GM10248 (cell line): ENCODE results near the gene KLHL6.
A peak's percentile ranks its signal among the peaks of the same experiment; 100 is the strongest.
"Not testable (repeated sequence)": the region's sequence is repeated elsewhere in the genome, so short reads cannot be mapped to it uniquely, and the experiment has no call there.

Experiments
- CTCF ChIA-PET: fragments of 300-600 bp; sonication (Branson Sonifier 250); formaldehyde crosslinking; extraction: SDS; loops from one replicate; lab custom pipeline; 2021; ENCODE audit warnings: antibody characterized with exemption; lab: Yijun Ruan, JAX
- POLR2A ChIA-PET: fragments of 350-650 bp; sonication (Branson Sonifier 250); formaldehyde crosslinking; extraction: SDS; loops from one replicate; lab custom pipeline; 2020; ENCODE audit warnings: antibody characterized with exemption; lab: Yijun Ruan, JAX
- DNase-seq: peaks from one replicate; pipeline ENCODE4 v3.0.0; 2012; ENCODE audit errors: extremely low spot score
- TF ChIP-seq, protein P1 (sequence below): IDR thresholded peaks from 2 replicates; pipeline ENCODE4 v1.5.1; 2012; ENCODE audit warnings: mild to moderate bottlenecking, low read depth; ENCODE audit errors: extremely low read depth, missing control alignments, control extremely low read depth

KLHL6 gene

DNA sequence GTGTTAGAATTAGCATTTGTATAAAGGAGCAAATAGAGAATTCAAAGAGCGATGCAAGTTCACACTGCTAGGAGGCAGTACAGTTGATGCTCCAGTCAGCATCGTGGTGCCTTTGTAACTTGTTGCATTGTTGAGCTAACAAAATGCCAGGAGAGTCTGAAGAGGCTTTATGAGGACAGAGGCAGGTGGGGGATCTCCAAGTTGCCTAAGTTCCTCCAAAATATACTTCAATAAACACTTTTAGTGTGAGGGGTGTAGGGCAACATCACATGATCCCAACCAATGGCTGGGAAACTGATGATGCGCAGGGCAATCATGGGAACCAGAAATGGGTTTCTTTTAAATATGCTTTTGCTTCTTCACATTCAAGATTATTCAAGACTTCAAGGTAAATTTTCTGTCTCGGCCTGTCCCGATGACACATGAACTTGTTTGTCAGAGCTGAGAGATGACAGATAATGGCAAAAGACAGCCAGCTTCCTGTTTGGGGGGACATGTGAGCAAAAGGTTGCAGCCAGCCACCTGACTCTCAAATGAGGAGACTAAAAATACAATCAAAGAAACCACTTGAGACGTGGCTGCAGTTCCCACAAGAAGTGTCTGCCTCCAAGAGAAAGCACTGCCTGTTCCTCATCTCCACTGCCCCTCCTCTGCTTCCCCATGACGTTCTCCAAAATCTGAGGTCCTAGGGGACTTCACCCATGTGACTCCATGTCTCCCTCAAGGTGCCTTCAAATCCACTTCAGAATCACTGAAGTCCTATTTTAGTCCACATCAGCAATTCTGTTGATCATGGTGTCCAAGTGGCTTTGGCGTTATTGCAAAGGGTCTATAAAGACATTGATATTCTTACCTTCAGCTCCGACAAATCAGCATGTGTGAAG is 39.3 kb downstream of the KLHL6 start:
- TF ChIP-seq, protein P1, sequence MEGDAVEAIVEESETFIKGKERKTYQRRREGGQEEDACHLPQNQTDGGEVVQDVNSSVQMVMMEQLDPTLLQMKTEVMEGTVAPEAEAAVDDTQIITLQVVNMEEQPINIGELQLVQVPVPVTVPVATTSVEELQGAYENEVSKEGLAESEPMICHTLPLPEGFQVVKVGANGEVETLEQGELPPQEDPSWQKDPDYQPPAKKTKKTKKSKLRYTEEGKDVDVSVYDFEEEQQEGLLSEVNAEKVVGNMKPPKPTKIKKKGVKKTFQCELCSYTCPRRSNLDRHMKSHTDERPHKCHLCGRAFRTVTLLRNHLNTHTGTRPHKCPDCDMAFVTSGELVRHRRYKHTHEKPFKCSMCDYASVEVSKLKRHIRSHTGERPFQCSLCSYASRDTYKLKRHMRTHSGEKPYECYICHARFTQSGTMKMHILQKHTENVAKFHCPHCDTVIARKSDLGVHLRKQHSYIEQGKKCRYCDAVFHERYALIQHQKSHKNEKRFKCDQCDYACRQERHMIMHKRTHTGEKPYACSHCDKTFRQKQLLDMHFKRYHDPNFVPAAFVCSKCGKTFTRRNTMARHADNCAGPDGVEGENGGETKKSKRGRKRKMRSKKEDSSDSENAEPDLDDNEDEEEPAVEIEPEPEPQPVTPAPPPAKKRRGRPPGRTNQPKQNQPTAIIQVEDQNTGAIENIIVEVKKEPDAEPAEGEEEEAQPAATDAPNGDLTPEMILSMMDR: peak; percentile 19
- DNase-seq: peak; percentile 59
- CTCF ChIA-PET: interaction anchor here (0.9 to 2.5 kb wide), 9 partner anchors 10 to 44 kb away, joined by 3 to 9 read pairs (median 4); no protein-coding TSS in a partner anchor
- POLR2A ChIA-PET: interaction anchor here (0.6 to 1.8 kb wide), 4 partner anchors 18 to 40 kb away, joined by 3 to 5 read pairs (median 4); partner anchors contain the start of gene KLHL6

DNA sequence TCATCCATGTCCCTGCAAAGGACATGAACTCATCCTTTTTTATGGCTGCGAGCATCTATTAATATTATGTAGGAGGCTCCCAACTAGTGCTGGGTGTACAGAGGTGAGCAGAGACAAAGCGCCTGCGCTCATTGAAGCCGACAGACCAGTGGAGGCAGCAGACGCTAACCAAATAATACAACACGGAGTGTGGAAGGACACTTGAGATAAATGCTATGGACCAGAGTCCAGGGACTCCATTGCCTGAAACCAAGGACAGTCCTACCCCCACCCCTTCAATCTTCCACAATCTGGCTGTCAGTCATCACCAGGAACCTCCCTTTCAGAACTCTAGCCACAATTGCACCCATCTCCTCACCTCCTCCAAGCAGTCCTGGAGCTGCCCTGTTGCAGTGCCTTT is 41.5 kb downstream of the KLHL6 start:
- DNase-seq: no peak
- TF ChIP-seq, protein P1: no peak
- ChIA-PET POLR2A (no interaction called here), CTCF (interaction anchor here (0.7 to 1.4 kb wide), 3 partner anchors 11 to 20 kb away, joined by 3 to 4 read pairs (median 3); no protein-coding TSS in a partner anchor)

DNA sequence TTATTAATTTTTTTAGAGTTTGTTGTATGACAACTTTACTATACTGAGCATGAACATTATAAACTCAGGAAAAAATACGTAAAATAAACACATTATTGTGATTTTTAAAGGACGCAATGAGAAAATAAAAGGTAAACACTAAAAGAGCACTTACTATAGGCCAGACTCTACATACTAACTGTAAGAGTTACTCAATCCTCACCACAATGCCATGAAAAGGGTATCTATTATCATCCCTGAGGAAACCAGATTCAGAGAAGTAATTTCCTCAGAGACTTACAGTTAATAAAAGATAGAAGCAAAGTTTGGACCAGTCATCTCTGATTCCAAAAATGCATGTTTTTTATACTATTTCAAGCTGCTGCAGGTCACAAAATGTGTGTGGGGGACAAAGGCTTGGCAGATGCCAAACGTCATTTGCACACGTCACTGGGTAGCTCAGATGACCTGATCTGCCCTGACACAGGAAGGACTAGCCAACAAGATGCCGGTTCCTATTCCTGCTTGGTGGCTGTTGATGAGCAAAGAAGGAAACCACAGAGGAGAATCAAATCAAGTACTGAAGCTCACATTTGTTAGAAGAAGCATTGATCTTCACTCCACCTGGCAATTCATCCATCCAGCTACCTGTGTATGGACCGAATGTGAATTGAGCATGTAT is 42.3 kb downstream of the KLHL6 start:
- no peak for DNase-seq
- TF ChIP-seq, protein P1: no peak
- CTCF ChIA-PET: interaction anchor here (1.2 kb wide), 1 partner anchor 19 kb away, joined by 4 read pairs; no protein-coding TSS in a partner anchor
- POLR2A ChIA-PET: interaction anchor here (0.7 kb wide), 1 partner anchor 23 kb away, joined by 3 read pairs; no protein-coding TSS in a partner anchor

DNA sequence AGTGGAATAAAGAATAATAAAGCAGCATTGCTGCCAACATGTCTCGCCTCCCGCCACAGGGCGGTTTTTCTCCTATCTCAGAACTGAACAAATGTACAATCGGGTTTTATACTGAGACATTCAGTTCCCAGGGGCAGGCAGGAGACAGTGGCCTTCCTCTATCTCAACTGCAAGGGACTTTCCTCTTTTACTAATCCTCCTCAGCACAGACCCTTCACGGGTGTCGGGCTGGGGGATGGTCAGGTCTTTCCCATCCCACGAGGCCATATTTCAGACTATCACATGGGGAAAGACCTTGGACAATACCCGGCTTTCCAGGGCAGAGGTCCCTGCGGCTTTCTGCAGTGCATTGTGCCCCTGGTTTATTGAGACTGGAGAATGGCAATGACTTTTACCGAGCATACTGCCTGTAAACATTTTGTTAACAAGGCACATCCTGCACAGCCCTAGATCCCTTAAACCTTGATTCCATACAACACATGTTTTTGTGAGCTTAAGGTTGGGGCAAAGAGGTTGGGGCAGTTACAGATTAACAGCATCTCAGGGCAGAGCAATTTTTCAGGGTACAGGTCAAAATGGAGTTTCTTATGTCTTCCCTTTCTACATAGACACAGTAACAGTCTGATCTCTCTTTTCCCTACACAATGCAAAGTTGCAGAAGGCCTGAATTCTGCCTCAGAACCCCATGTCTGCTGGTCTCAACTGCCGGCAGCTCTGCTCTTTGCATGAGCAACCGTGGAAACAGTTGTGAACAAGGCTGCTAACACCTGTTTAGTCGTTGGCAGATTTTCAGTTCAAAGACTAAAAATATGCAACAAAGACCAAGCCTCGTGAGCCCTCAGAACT is 44.0 kb downstream of the KLHL6 start:
- POLR2A ChIA-PET, CTCF ChIA-PET: not testable (repeated sequence)
- DNase-seq: peak; percentile 37

DNA sequence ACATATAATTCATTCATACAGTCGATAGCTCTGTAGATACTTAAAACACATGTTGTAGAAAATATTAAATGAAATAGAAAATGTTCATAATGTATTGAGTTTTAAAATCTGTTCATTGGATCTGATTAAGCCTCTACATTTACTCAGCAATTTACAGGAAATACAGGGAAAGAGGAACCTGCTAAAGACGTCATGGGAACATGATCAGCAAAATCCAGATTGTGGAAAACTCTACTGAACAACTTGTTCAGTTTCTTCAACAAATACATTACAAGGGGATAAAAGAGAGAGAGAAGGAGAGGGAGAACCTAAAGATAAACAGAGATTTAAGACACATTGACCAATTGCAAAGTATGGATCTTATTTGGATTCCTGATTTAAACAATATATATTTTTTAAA is 46.7 kb downstream of the KLHL6 start:
- POLR2A ChIA-PET: no interaction called here
- TF ChIP-seq, protein P1: no peak
- CTCF ChIA-PET: interaction anchor here (1.1 to 1.4 kb wide), 4 partner anchors 10 to 258 kb away, joined by 3 to 5 read pairs (median 4); no protein-coding TSS in a partner anchor
- no peak for DNase-seq

DNA sequence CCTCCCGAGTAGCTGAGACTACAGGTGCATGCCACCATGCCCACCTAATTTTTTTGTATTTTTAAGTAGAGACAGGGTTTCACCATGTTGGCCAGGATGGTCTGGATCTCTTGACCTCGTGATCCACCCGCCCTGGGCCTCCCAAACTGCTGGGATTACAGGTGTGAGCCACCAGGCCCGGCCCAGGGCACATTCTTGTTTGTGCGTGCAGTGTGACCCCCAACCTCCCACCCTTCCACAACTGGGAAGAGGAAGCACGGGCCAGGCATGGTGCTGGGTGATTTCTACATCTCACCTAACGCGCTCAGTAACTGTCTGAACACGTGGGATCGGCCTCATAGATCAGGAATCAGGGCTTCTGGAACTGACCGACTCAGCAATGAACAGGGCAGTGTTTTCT is 48.0 kb downstream of the KLHL6 start:
- CTCF ChIA-PET: interaction anchor here (1.3 kb wide), 2 partner anchors 19 to 73 kb away, joined by 3 read pairs; no protein-coding TSS in a partner anchor
- no peak for DNase-seq
- TF ChIP-seq, protein P1: no peak
- POLR2A ChIA-PET: no interaction called here
